Loucy (cell line): ENCODE measurements around the gene DAP.

ENCODE experiments used
- H2AFZ ChIP-seq: fragments of 200-600 bp; sonication (generic); 2 replicates; pipeline ENCODE4 v1.6.0; 2016; ENCODE audit warnings: antibody characterized with exemption, mild to moderate bottlenecking, low read length, moderate library complexity
- H3F3A ChIP-seq: fragments of 200-600 bp; 2 replicates; pipeline ENCODE4 v1.6.0; 2016; ENCODE audit warnings: antibody characterized with exemption, low read depth, mild to moderate bottlenecking
- H3K27me3 ChIP-seq: fragments of 200-600 bp; sonication (generic); 2 replicates; pipeline ENCODE4 v1.6.1; 2014; ENCODE audit warnings: low read length, mild to moderate bottlenecking; ENCODE audit not compliant: insufficient read depth, poor library complexity, severe bottlenecking
- H3K36me3 ChIP-seq: fragments of 200-600 bp; sonication (generic); 2 replicates; pipeline ENCODE4 v1.6.1; 2016; ENCODE audit warnings: low read length; ENCODE audit not compliant: insufficient read depth
- H3K4me1 ChIP-seq: fragments of 200-600 bp; sonication (generic); 2 replicates; pipeline ENCODE4 v1.5.1; 2014; ENCODE audit warnings: low read length, mild to moderate bottlenecking; ENCODE audit not compliant: insufficient read depth, poor library complexity, severe bottlenecking
- H3K4me2 ChIP-seq: fragments of 200-600 bp; sonication (generic); 2 replicates; pipeline ENCODE4 v1.6.0; 2014; ENCODE audit warnings: antibody characterized with exemption, low read length, low read depth, mild to moderate bottlenecking; ENCODE audit not compliant: poor library complexity, severe bottlenecking
- H3K4me3 ChIP-seq: fragments of 200-600 bp; sonication (generic); 2 replicates; pipeline ENCODE4 v1.5.1; 2014; ENCODE audit warnings: low read length, mild to moderate bottlenecking, mixed read lengths; ENCODE audit not compliant: poor library complexity, severe bottlenecking
- H3K79me2 ChIP-seq: fragments of 200-600 bp; sonication (generic); 2 replicates; pipeline ENCODE4 v1.6.1; 2014; ENCODE audit warnings: low read length; ENCODE audit not compliant: insufficient read depth
- H3K9ac ChIP-seq: fragments of 200-600 bp; sonication (generic); 2 replicates; pipeline ENCODE4 v1.6.0; 2014; ENCODE audit warnings: mild to moderate bottlenecking, low read depth, low read length, moderate library complexity; ENCODE audit not compliant: poor library complexity, severe bottlenecking
- H3K9me2 ChIP-seq: fragments of 200-600 bp; sonication (generic); replicated peaks from 2 replicates; pipeline ENCODE4 v1.6.1; 2016; ENCODE audit warnings: low read depth, low read length, mixed read lengths
- H3K9me3 ChIP-seq: fragments of 200-600 bp; sonication (generic); 2 replicates; pipeline ENCODE4 v1.6.1; 2014; ENCODE audit warnings: mild to moderate bottlenecking, antibody characterized with exemption, low read length, low read depth; ENCODE audit not compliant: insufficient read depth
- H4K20me1 ChIP-seq: fragments of 200-600 bp; sonication (generic); 2 replicates; pipeline ENCODE4 v1.6.0; 2014; ENCODE audit warnings: antibody characterized with exemption, low read length, mild to moderate bottlenecking; ENCODE audit not compliant: insufficient read depth, poor library complexity, severe bottlenecking
- CTCF ChIP-seq: fragments of 200-600 bp; sonication (generic); conservative IDR thresholded peaks from 2 replicates; pipeline ENCODE4 v1.5.1; 2014; ENCODE audit warnings: mild to moderate bottlenecking, antibody characterized with exemption, low read length
- EZH2phosphoT487 ChIP-seq: fragments of 200-600 bp; IDR thresholded peaks from 2 replicates; pipeline ENCODE4 v1.6.1; 2018; ENCODE audit warnings: antibody characterized with exemption, mild to moderate bottlenecking, moderate library complexity, borderline replicate concordance

Gene DAP

GRCh38 chr5:10702911-10703491 lies 58.0 kb downstream of the DAP start:
- no peaks in the 10 kb centered on the region; the same call in 1 of the 2 replicates for H3F3A ChIP-seq
- H3K4me2 ChIP-seq = no peak overlapping the region
- H3K27me3 ChIP-seq = no peaks in the 10 kb centered on the region
- 0 out of 2 replicates have a peak, but pooled peaks cover 4% of the 10 kb centered on the region for H3K79me2 ChIP-seq
- H3K9me3 ChIP-seq = no peaks in the 10 kb centered on the region
- H3K9ac ChIP-seq = no peak overlapping the region
- no peak overlapping the region for H2AFZ ChIP-seq
- no peaks in the 10 kb centered on the region; the same call in 1 of the 2 replicates for H3K36me3 ChIP-seq
- no peak overlapping the region for H3K4me3 ChIP-seq
- no peak for TF ChIP-seq EZH2phosphoT487
- no peak for TF ChIP-seq CTCF
- no peaks in the 10 kb centered on the region for H3K9me2 ChIP-seq
- H4K20me1 ChIP-seq = peaks cover 7% of the 10 kb centered on the region
- H3K4me1 ChIP-seq = peaks cover 28% of the 10 kb centered on the region

- no peak overlapping the region for H2AFZ ChIP-seq
- no peak overlapping the region for H3K4me2 ChIP-seq
- H3K79me2 ChIP-seq = 0 out of 2 replicates have a peak, but pooled peaks cover 4% of the 10 kb centered on the region
- H3K9me3 ChIP-seq = no peaks in the 10 kb centered on the region
- no peaks in the 10 kb centered on the region for H3K9me2 ChIP-seq
- H3K4me1 ChIP-seq = peaks cover 28% of the 10 kb centered on the region
- no peak overlapping the region for H3K4me3 ChIP-seq
- H3K36me3 ChIP-seq = no peaks in the 10 kb centered on the region; the same call in 1 of the 2 replicates
- H3K9ac ChIP-seq = no peak overlapping the region
- H3K27me3 ChIP-seq = no peaks in the 10 kb centered on the region
- no peaks in the 10 kb centered on the region; the same call in 1 of the 2 replicates for H3F3A ChIP-seq
- no peak for TF ChIP-seq CTCF
- TF ChIP-seq EZH2phosphoT487 = no peak
- peaks cover 7% of the 10 kb centered on the region for H4K20me1 ChIP-seq
These were observed 58.9 kb downstream of the DAP start for GRCh38 chr5:10702040-10702629.

DNA sequence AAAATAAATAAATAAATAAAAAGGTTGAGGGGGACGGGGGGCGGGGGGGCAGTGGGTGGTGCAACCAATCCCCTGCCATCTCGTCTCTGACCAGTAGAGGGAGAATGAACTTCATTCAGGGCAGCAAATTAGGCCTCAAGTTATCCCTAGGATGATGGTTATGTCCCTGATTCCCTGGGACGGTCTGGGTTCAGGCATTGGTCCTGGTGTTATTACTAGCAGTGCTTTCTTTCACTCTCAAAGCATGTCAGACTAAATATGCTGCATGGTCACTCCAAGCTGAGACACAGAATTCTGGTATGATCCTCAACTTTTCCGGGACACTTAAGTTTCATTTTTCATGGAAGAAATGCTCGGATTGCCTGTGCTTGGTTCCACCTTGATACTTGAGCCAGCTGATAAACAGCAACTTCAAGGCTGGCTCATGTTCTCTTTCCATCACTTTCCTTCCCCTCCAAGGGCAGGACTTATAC lies 59.4 kb downstream of the DAP start:
- Histone ChIP-seq H3F3A (no peaks in the 10 kb centered on the region; the same call in 1 of the 2 replicates), H4K20me1 (peaks cover 7% of the 10 kb centered on the region), H3K9ac (no peak overlapping the region), H3K36me3 (no peaks in the 10 kb centered on the region; the same call in 1 of the 2 replicates), H3K9me3 (no peaks in the 10 kb centered on the region), H3K4me2 (no peak overlapping the region), H3K27me3 (no peaks in the 10 kb centered on the region), H2AFZ (no peak overlapping the region), H3K4me3 (no peak overlapping the region), H3K79me2 (0 out of 2 replicates have a peak, but pooled peaks cover 4% of the 10 kb centered on the region), H3K9me2 (no peaks in the 10 kb centered on the region), H3K4me1 (peaks cover 28% of the 10 kb centered on the region)
- TF ChIP-seq CTCF (peak; percentile 63), EZH2phosphoT487 (no peak)
